ENCODE measurements around the gene SCN5A. TPM values are rescaled to one million over a fixed set of nuclear protein-coding genes. Genes with fewer than 3 reads are reported as not detected.

The SCN5A gene
- total and polyA plus RNA-seq, 2 of the 13 experiments (the other 11 are each of a cell fraction or from before 2014, with no cell fraction given), result 0.22 TPM; not detected in 1

GRCh38 chr3:38538773-38539353, 110.6 kb downstream of the SCN5A start:
- 57% methylated on average over 6 of the region's 8 CpGs for WGBS (ENCODE audit: low lambda C conversion rate)
- in situ Hi-C loops (cut with HindIII; ENCODE audit: extremely low pct_ligation_motif_present, low pct_unique_long_range_greater_than_20kb), result no loop called here
- no peak for TF ChIP-seq JUND (CRISPR knock-in tag; IDR thresholded peaks at IDR 0.05)
- TF ChIP-seq ZNF782 (CRISPR knock-in tag; IDR thresholded peaks at IDR 0.05; ENCODE audit: borderline replicate concordance), result no peak
- peaks cover 0 to 7% of the 10 kb centered on the region in 2 experiments; a peak in 1 of 5 replicates for H3K27me3 ChIP-seq (ENCODE audit: control insufficient read depth in 1 of 2, insufficient read depth in 2 of 2, low read length in 2 of 2)
- POLR2A ChIA-PET, result no interaction called here
- intact Hi-C loops (cut with micrococcal nuclease; ENCODE audit: unreplicated experiment), result no loop called here
- no peak overlapping the region for H3K9ac ChIP-seq (ENCODE audit: insufficient read depth, low read depth, low read length)
- no peaks in the 10 kb centered on the region for H4K20me1 ChIP-seq (ENCODE audit: insufficient read depth, low read length)
- ATAC-seq (no peak; the same call in 2 of the 3 replicates), FAIRE-seq (no peak), DNase-seq (ENCODE audit: low spot score) (no peak)
- H3K79me2 ChIP-seq (ENCODE audit: insufficient read depth, low read length), result no peaks in the 10 kb centered on the region
- H3K4me1 ChIP-seq (ENCODE audit: insufficient read depth, low read length), result no peaks in the 10 kb centered on the region
- CTCF ChIA-PET (ENCODE audit: low intra/inter-chr PET ratio, low total read pairs), result no interaction called here
- H3K27ac ChIP-seq (ENCODE audit: extremely low read length, insufficient read depth, low read length), result no peak overlapping the region
- no peak overlapping the region for H2AFZ ChIP-seq (ENCODE audit: low read length)
- no peaks in the 10 kb centered on the region for H3K36me3 ChIP-seq (replicated peaks in 1 of 2; ENCODE audit: control insufficient read depth in 1 of 2, insufficient read depth in 2 of 2, low read length in 2 of 2)
- no TSS peak for BruUV-seq (replicated peaks)
- no peak overlapping the region for H3K4me2 ChIP-seq (ENCODE audit: low read depth, low read length)
- H3K4me3 ChIP-seq (replicated peaks in 1 of 3; ENCODE audit: insufficient read depth in 1 of 3, low read depth in 2 of 3, low read length in 3 of 3), result no peak overlapping the region
- no peaks in the 10 kb centered on the region for H3K9me3 ChIP-seq (ENCODE audit: low read length)

DNA sequence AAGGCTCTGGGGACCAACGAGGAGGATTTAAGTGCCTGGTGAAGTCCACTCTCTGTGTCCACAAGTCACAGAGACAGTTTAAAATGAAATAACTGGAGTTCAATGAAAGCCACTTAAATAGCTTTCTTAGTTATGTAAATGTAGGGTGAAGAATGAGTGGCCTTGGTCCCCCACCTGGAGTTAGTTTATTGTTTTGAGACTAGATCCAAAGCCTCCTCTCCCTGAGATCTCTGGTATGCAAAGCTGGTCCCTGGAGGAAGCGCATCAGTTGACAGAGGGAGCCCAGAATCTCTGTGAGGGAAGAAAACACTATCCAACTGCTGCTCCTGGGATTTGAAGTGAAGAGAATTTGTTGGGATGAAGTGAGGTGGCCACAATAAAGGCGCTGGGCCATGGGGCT, 112.8 kb downstream of the SCN5A start:
- 76% methylated on average over 3 of the region's 3 CpGs for WGBS (ENCODE audit: low lambda C conversion rate)
- TF ChIP-seq ZNF639 (CRISPR knock-in tag; conservative IDR thresholded peaks at IDR 0.05), result no peak
- no peak for TF ChIP-seq GABPB1 (CRISPR knock-in tag; IDR thresholded peaks at IDR 0.05)
- TF ChIP-seq YEATS2 (CRISPR knock-in tag; IDR thresholded peaks at IDR 0.05; ENCODE audit: borderline replicate concordance), result no peak
- no peak for TF ChIP-seq ZBTB4 (CRISPR knock-in tag; IDR thresholded peaks at IDR 0.05; ENCODE audit: borderline replicate concordance)
- TF ChIP-seq, protein P1, sequence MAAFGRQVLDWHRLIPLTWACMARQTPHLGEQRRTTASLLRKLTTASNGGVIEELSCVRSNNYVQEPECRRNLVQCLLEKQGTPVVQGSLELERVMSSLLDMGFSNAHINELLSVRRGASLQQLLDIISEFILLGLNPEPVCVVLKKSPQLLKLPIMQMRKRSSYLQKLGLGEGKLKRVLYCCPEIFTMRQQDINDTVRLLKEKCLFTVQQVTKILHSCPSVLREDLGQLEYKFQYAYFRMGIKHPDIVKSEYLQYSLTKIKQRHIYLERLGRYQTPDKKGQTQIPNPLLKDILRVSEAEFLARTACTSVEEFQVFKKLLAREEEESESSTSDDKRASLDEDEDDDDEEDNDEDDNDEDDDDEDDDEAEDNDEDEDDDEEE (CRISPR knock-in tag; IDR thresholded peaks at IDR 0.05), result no peak
- TF ChIP-seq, protein P2, sequence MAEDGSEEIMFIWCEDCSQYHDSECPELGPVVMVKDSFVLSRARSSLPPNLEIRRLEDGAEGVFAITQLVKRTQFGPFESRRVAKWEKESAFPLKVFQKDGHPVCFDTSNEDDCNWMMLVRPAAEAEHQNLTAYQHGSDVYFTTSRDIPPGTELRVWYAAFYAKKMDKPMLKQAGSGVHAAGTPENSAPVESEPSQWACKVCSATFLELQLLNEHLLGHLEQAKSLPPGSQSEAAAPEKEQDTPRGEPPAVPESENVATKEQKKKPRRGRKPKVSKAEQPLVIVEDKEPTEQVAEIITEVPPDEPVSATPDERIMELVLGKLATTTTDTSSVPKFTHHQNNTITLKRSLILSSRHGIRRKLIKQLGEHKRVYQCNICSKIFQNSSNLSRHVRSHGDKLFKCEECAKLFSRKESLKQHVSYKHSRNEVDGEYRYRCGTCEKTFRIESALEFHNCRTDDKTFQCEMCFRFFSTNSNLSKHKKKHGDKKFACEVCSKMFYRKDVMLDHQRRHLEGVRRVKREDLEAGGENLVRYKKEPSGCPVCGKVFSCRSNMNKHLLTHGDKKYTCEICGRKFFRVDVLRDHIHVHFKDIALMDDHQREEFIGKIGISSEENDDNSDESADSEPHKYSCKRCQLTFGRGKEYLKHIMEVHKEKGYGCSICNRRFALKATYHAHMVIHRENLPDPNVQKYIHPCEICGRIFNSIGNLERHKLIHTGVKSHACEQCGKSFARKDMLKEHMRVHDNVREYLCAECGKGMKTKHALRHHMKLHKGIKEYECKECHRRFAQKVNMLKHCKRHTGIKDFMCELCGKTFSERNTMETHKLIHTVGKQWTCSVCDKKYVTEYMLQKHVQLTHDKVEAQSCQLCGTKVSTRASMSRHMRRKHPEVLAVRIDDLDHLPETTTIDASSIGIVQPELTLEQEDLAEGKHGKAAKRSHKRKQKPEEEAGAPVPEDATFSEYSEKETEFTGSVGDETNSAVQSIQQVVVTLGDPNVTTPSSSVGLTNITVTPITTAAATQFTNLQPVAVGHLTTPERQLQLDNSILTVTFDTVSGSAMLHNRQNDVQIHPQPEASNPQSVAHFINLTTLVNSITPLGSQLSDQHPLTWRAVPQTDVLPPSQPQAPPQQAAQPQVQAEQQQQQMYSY (CRISPR knock-in tag; IDR thresholded peaks at IDR 0.05), result no peak

More for the DNA sequence above, 112.8 kb downstream of the SCN5A start:
- Histone ChIP-seq H3K27ac (ENCODE audit: extremely low read length, insufficient read depth, low read length) (no peak overlapping the region), H3K4me3 (replicated peaks in 1 of 3; ENCODE audit: insufficient read depth in 1 of 3, low read depth in 2 of 3, low read length in 3 of 3) (no peak overlapping the region), H4K20me1 (ENCODE audit: insufficient read depth, low read length) (no peaks in the 10 kb centered on the region), H2AFZ (ENCODE audit: low read length) (no peak overlapping the region), H3K9me3 (ENCODE audit: low read length) (no peaks in the 10 kb centered on the region), H3K4me2 (ENCODE audit: low read depth, low read length) (no peak overlapping the region), H3K79me2 (ENCODE audit: insufficient read depth, low read length) (no peaks in the 10 kb centered on the region), H3K9ac (ENCODE audit: insufficient read depth, low read depth, low read length) (no peak overlapping the region), H3K36me3 (replicated peaks in 1 of 2; ENCODE audit: control insufficient read depth in 1 of 2, insufficient read depth in 2 of 2, low read length in 2 of 2) (no peaks in the 10 kb centered on the region), H3K4me1 (ENCODE audit: insufficient read depth, low read length) (no peaks in the 10 kb centered on the region), H3K27me3 (ENCODE audit: control insufficient read depth in 1 of 2, insufficient read depth in 2 of 2, low read length in 2 of 2) (no peaks in the 10 kb centered on the region)
- no peak for FAIRE-seq
- no peak for DNase-seq (ENCODE audit: low spot score)
- ChIA-PET POLR2A (no interaction called here), CTCF (ENCODE audit: low intra/inter-chr PET ratio, low total read pairs) (no interaction called here)
- no peak for ATAC-seq
- intact Hi-C loops (cut with micrococcal nuclease; ENCODE audit: unreplicated experiment), result no loop called here
- no TSS peak for BruUV-seq (replicated peaks)
- in situ Hi-C loops (cut with HindIII; ENCODE audit: extremely low pct_ligation_motif_present, low pct_unique_long_range_greater_than_20kb), result no loop called here
